Karpas-422 (cell line): Measurements from ENCODE around the gene ATP10B. TPM values are rescaled to one million over a fixed set of nuclear protein-coding genes. Genes with fewer than 3 reads are reported as not detected.

Source experiments
- DNase-seq: peaks from one replicate; pipeline ENCODE4 v3.0.0-alpha.2; 2015
- H2AFZ ChIP-seq: fragments of 200-600 bp; sonication (generic); 2 replicates; pipeline ENCODE4 v1.6.1; 2014; ENCODE audit warnings: antibody characterized with exemption, low read length, mixed read lengths
- H3K27ac ChIP-seq: fragments of 200-600 bp; sonication (generic); 2 replicates; pipeline ENCODE4 v1.5.1; 2014; ENCODE audit warnings: mild to moderate bottlenecking, low read length, moderate library complexity
- H3K27me3 ChIP-seq: fragments of 200-600 bp; sonication (generic); 2 replicates; pipeline ENCODE4 v1.6.1; 2014; ENCODE audit warnings: low read length, mixed read lengths
- H3K36me3 ChIP-seq: fragments of 200-600 bp; sonication (generic); 2 replicates; pipeline ENCODE4 v1.6.1; 2014; ENCODE audit warnings: low read length, mixed read lengths; ENCODE audit not compliant: insufficient read depth
- H3K4me1 ChIP-seq: fragments of 200-600 bp; sonication (generic); 2 replicates; pipeline ENCODE4 v1.6.1; 2014; ENCODE audit warnings: mild to moderate bottlenecking, low read length, mixed read lengths
- H3K4me2 ChIP-seq: fragments of 200-600 bp; sonication (generic); 2 replicates; pipeline ENCODE4 v1.6.1; 2014; ENCODE audit warnings: low read length, low read depth, mild to moderate bottlenecking; ENCODE audit not compliant: poor library complexity, severe bottlenecking
- H3K4me3 ChIP-seq: fragments of 200-600 bp; sonication (generic); 2 replicates; pipeline ENCODE4 v1.5.1; 2014; ENCODE audit warnings: mild to moderate bottlenecking, antibody characterized with exemption, low read length, mixed read lengths
- H3K79me2 ChIP-seq: fragments of 200-600 bp; sonication (generic); 2 replicates; pipeline ENCODE4 v1.6.1; 2014; ENCODE audit warnings: mild to moderate bottlenecking, low read length, mixed read lengths
- H3K9ac ChIP-seq: fragments of 200-600 bp; sonication (generic); 2 replicates; pipeline ENCODE4 v1.6.0; 2014; ENCODE audit warnings: low read length
- H3K9me2 ChIP-seq: fragments of 200-600 bp; sonication (generic), shearing (Covaris generic); replicated peaks from 2 replicates; pipeline ENCODE4 v1.6.0; 2014; ENCODE audit warnings: mild to moderate bottlenecking, low read length, moderate library complexity; ENCODE audit not compliant: insufficient read depth
- H3K9me3 ChIP-seq: fragments of 300-700, 200-600 bp; sonication (generic); 2 replicates; pipeline ENCODE4 v1.6.1; 2014; ENCODE audit warnings: low read length, mixed read lengths
- H4K20me1 ChIP-seq: fragments of 200-600 bp; sonication (generic); 2 replicates; pipeline ENCODE4 v1.6.1; 2014; ENCODE audit warnings: mild to moderate bottlenecking, antibody characterized with exemption, low read length, low read depth; ENCODE audit not compliant: insufficient read depth
- total RNA-seq: library from RNA; depleted of rRNA; stranded (reverse); fragments of >200 nt; shearing (Covaris generic); gene quantifications from 2 replicates; pipeline ENCODE4 v1.2.3, GENCODE V29; 2014; ENCODE audit warnings: low replicate concordance

ATP10B gene
- total RNA-seq, 1 experiment from 2014 or later, result not detected

GRCh38 chr5:160867976-160868375 lies 16.0 kb upstream of the ATP10B start:
- H3K79me2 ChIP-seq, result no peaks in the 10 kb centered on the region
- H4K20me1 ChIP-seq, result no peaks in the 10 kb centered on the region
- H3K4me1 ChIP-seq, result no peaks in the 10 kb centered on the region
- no peak overlapping the region for H3K9ac ChIP-seq
- H3K27me3 ChIP-seq, result no peaks in the 10 kb centered on the region
- no peak overlapping the region for H3K4me2 ChIP-seq
- H3K9me3 ChIP-seq, result no peaks in the 10 kb centered on the region
- H3K4me3 ChIP-seq, result no peak overlapping the region
- no peak for DNase-seq
- H2AFZ ChIP-seq, result no peak overlapping the region
- no peaks in the 10 kb centered on the region for H3K36me3 ChIP-seq
- H3K9me2 ChIP-seq, result no peaks in the 10 kb centered on the region
- H3K27ac ChIP-seq, result no peak overlapping the region

GRCh38 chr5:160851451-160851850 lies 560 bp downstream of the ATP10B start:
- Histone ChIP-seq H3K4me3 (no peak overlapping the region), H3K9me3 (no peaks in the 10 kb centered on the region), H3K9ac (no peak overlapping the region), H3K36me3 (no peaks in the 10 kb centered on the region), H3K27me3 (no peaks in the 10 kb centered on the region), H3K4me1 (no peaks in the 10 kb centered on the region), H3K27ac (no peak overlapping the region), H3K9me2 (no peaks in the 10 kb centered on the region), H4K20me1 (no peaks in the 10 kb centered on the region), H2AFZ (no peak overlapping the region), H3K4me2 (no peak overlapping the region), H3K79me2 (no peaks in the 10 kb centered on the region)
- no peak for DNase-seq

GRCh38 chr5:160850421-160850820 lies 1.6 kb downstream of the ATP10B start:
- Histone ChIP-seq H3K9ac (no peak overlapping the region), H3K9me2 (no peaks in the 10 kb centered on the region), H4K20me1 (no peaks in the 10 kb centered on the region), H3K36me3 (no peaks in the 10 kb centered on the region), H2AFZ (no peak overlapping the region), H3K4me3 (no peak overlapping the region), H3K79me2 (no peaks in the 10 kb centered on the region), H3K9me3 (no peaks in the 10 kb centered on the region), H3K4me1 (no peaks in the 10 kb centered on the region), H3K27me3 (no peaks in the 10 kb centered on the region), H3K4me2 (no peak overlapping the region), H3K27ac (no peak overlapping the region)
- DNase-seq, result no peak

GRCh38 chr5:160847526-160848085 lies 4.4 kb downstream of the ATP10B start:
- no peaks in the 10 kb centered on the region for H3K36me3 ChIP-seq
- H3K9ac ChIP-seq, result no peak overlapping the region
- no peaks in the 10 kb centered on the region for H3K27me3 ChIP-seq
- no peaks in the 10 kb centered on the region for H4K20me1 ChIP-seq
- H3K4me3 ChIP-seq, result no peak overlapping the region
- no peaks in the 10 kb centered on the region for H3K9me3 ChIP-seq
- no peak overlapping the region for H3K4me2 ChIP-seq
- no peak overlapping the region for H3K27ac ChIP-seq
- H3K4me1 ChIP-seq, result no peaks in the 10 kb centered on the region; the same call in none of the 2 replicates
- no peaks in the 10 kb centered on the region for H3K9me2 ChIP-seq
- DNase-seq, result no peak
- no peak overlapping the region for H2AFZ ChIP-seq
- no peaks in the 10 kb centered on the region for H3K79me2 ChIP-seq

GRCh38 chr5:160846642-160847041 lies 5.4 kb downstream of the ATP10B start:
- Histone ChIP-seq H3K9me3 (no peaks in the 10 kb centered on the region), H3K79me2 (no peaks in the 10 kb centered on the region), H4K20me1 (no peaks in the 10 kb centered on the region), H3K4me2 (no peak overlapping the region), H3K4me3 (no peak overlapping the region), H3K27ac (no peak overlapping the region), H3K36me3 (no peaks in the 10 kb centered on the region), H2AFZ (no peak overlapping the region), H3K9ac (no peak overlapping the region), H3K4me1 (no peaks in the 10 kb centered on the region; the same call in none of the 2 replicates), H3K9me2 (no peaks in the 10 kb centered on the region), H3K27me3 (no peaks in the 10 kb centered on the region)
- no peak for DNase-seq

GRCh38 chr5:160844177-160844576 lies 7.8 kb downstream of the ATP10B start:
- Histone ChIP-seq H3K9me3 (no peaks in the 10 kb centered on the region), H3K4me1 (no peaks in the 10 kb centered on the region; the same call in none of the 2 replicates), H3K4me2 (no peak overlapping the region), H4K20me1 (no peaks in the 10 kb centered on the region), H3K36me3 (no peaks in the 10 kb centered on the region), H2AFZ (no peak overlapping the region), H3K9ac (no peak overlapping the region), H3K9me2 (no peaks in the 10 kb centered on the region), H3K27ac (no peak overlapping the region), H3K27me3 (no peaks in the 10 kb centered on the region), H3K79me2 (no peaks in the 10 kb centered on the region), H3K4me3 (no peak overlapping the region)
- no peak for DNase-seq

- H3K9me3 ChIP-seq, result no peaks in the 10 kb centered on the region
- H2AFZ ChIP-seq, result no peak overlapping the region
- no peak for DNase-seq
- no peaks in the 10 kb centered on the region for H4K20me1 ChIP-seq
- no peaks in the 10 kb centered on the region for H3K27me3 ChIP-seq
- no peak overlapping the region for H3K4me3 ChIP-seq
- no peaks in the 10 kb centered on the region for H3K36me3 ChIP-seq
- no peaks in the 10 kb centered on the region for H3K9me2 ChIP-seq
- H3K4me1 ChIP-seq, result no peaks in the 10 kb centered on the region; the same call in none of the 2 replicates
- H3K9ac ChIP-seq, result no peak overlapping the region
- H3K27ac ChIP-seq, result no peak overlapping the region
- no peaks in the 10 kb centered on the region for H3K79me2 ChIP-seq
- no peak overlapping the region for H3K4me2 ChIP-seq
These were observed 8.8 kb downstream of the ATP10B start for GRCh38 chr5:160843240-160843639.

- no peak overlapping the region for H2AFZ ChIP-seq
- H3K36me3 ChIP-seq, result no peaks in the 10 kb centered on the region
- H3K4me1 ChIP-seq, result no peaks in the 10 kb centered on the region; the same call in 1 of the 2 replicates
- no peak overlapping the region for H3K9ac ChIP-seq
- H3K27me3 ChIP-seq, result no peaks in the 10 kb centered on the region
- H3K4me2 ChIP-seq, result no peak overlapping the region
- DNase-seq, result no peak
- no peaks in the 10 kb centered on the region for H3K9me2 ChIP-seq
- no peak overlapping the region for H3K4me3 ChIP-seq
- no peak overlapping the region for H3K27ac ChIP-seq
- H3K79me2 ChIP-seq, result no peaks in the 10 kb centered on the region
- H3K9me3 ChIP-seq, result no peaks in the 10 kb centered on the region
- no peaks in the 10 kb centered on the region for H4K20me1 ChIP-seq
These were observed 14.0 kb downstream of the ATP10B start for GRCh38 chr5:160837749-160838593.
